PFSK-1 (cell line): ENCODE measurements around the gene RHBG.

Experiments used
- POLR2AphosphoS5 ChIP-seq: IDR thresholded peaks from 2 replicates; pipeline ENCODE4 v1.6.1; 2012; ENCODE audit warnings: low read depth, mild to moderate bottlenecking, control low read depth, low read length, moderate library complexity
- TAF1 ChIP-seq: IDR thresholded peaks from 2 replicates; pipeline ENCODE4 v1.6.1; 2012; ENCODE audit warnings: low read length, control low read depth, borderline replicate concordance; ENCODE audit not compliant: insufficient read depth

- TF ChIP-seq POLR2AphosphoS5, result no peak
- TF ChIP-seq TAF1, result no peak
These were observed 61.9 kb downstream of the RHBG start for GRCh38 chr1:156430866-156431265.
